HL-60/S4 treated with phorbol 12-myristate 13-acetate at 8.2 ng/mL for 4 days and 3 days (cell line): ENCODE results near the gene ACSS3.

Experiments used
- in situ Hi-C: fragments of 300-500 bp; cut with MboI; formaldehyde crosslinking; loops from 2 replicates; pipeline ENCODE4 v1.15.0; 2022; ENCODE audit warnings: low sequenced_read_pairs

Gene ACSS3

GRCh38 chr12:81294325-81295190 lies 216.7 kb downstream of the ACSS3 start:
- in situ Hi-C loops = no loop called here

- in situ Hi-C loops = no loop called here
These were observed 217.4 kb downstream of the ACSS3 start for GRCh38 chr12:81295251-81295650.

GRCh38 chr12:81296556-81297305 lies 218.9 kb downstream of the ACSS3 start:
- in situ Hi-C loops = no loop called here

GRCh38 chr12:81297601-81298000 lies 219.7 kb downstream of the ACSS3 start:
- in situ Hi-C loops = no loop called here

GRCh38 chr12:81300454-81300853 lies 222.6 kb downstream of the ACSS3 start:
- in situ Hi-C loops = no loop called here

GRCh38 chr12:81303935-81304334 lies 226.1 kb downstream of the ACSS3 start:
- in situ Hi-C loops = no loop called here
